ENCODE data around the gene HNRNPL. TPM values are rescaled to one million over a fixed set of nuclear protein-coding genes. Genes with fewer than 3 reads are reported as not detected.
"Not testable (repeated sequence)": the region's sequence is repeated elsewhere in the genome, so short reads cannot be mapped to it uniquely, and the experiment has no call there.

The HNRNPL gene
- total and polyA plus RNA-seq, 2 of the 8 experiments (the other 6 are each of a cell fraction or from before 2014, with no cell fraction given), result 404 to 779 TPM

GRCh38 chr19:38856813-38857212 is 7.0 kb upstream of the HNRNPL start (continued):
- TF ChIP-seq JUN (IDR thresholded peaks at IDR 0.05; ENCODE audit: low read depth, low read length) (no peak), EP300 (IDR thresholded peaks at IDR 0.05; ENCODE audit: borderline replicate concordance in 1 of 2, low read depth in 2 of 2, low read length in 2 of 2) (no peak)

GRCh38 chr19:38855751-38856150 is 6.0 kb upstream of the HNRNPL start:
- H4K91ac ChIP-seq (replicated peaks; ENCODE audit: insufficient read length, low read length); FAIRE-seq: not testable (repeated sequence)

More at GRCh38 chr19:38855751-38856150, 6.0 kb upstream of the HNRNPL start:
- H3K14ac ChIP-seq (ENCODE audit: insufficient read length); H2AK5ac ChIP-seq (ENCODE audit: low read depth, low read length); H3K9ac ChIP-seq (replicated peaks in 1 of 4; ENCODE audit: extremely low read depth in 1 of 4, low read depth in 3 of 4, low read length in 3 of 4); H3K27ac ChIP-seq (ENCODE audit: low read depth, low read length); H3K36me3 ChIP-seq (ENCODE audit: control insufficient read depth in 2 of 4, insufficient read depth in 4 of 4, low read length in 3 of 4); H2BK15ac ChIP-seq (ENCODE audit: low read length); H2BK20ac ChIP-seq (ENCODE audit: low read length); H3K9me3 ChIP-seq (ENCODE audit: insufficient read depth in 2 of 2, low read depth in 1 of 2, low read length in 1 of 2); H3K4me3 ChIP-seq (ENCODE audit: extremely low read depth in 1 of 4, insufficient read depth in 2 of 4, low read depth in 3 of 4, low read length in 4 of 4); H2BK12ac ChIP-seq (ENCODE audit: low read depth, low read length); H3K4me2 ChIP-seq (ENCODE audit: insufficient read depth in 1 of 2, low read depth in 2 of 2, low read length in 2 of 2); H2BK120ac ChIP-seq (replicated peaks; ENCODE audit: low read depth, low read length); H3K23ac ChIP-seq (ENCODE audit: insufficient read length); H3K27me3 ChIP-seq (replicated peaks in 1 of 4; ENCODE audit: control insufficient read depth in 3 of 4, extremely low read depth in 1 of 4, insufficient read depth in 3 of 4, low read length in 3 of 4); H3K4ac ChIP-seq (replicated peaks; ENCODE audit: insufficient read length, low read depth, low read length); H3K56ac ChIP-seq (replicated peaks; ENCODE audit: insufficient read length, low read depth, low read length); H4K5ac ChIP-seq (ENCODE audit: insufficient read length, low read depth, low read length); H4K8ac ChIP-seq (ENCODE audit: extremely low read depth, insufficient read depth, low read length); DNase-seq (ENCODE audit: low read depth in 1 of 2, low spot score in 2 of 2); H3K18ac ChIP-seq (ENCODE audit: extremely low read depth, low read length); H3K79me1 ChIP-seq (ENCODE audit: low read depth, low read length); CTCF ChIA-PET (ENCODE audit: partially characterized antibody); H2AFZ ChIP-seq (ENCODE audit: low read length); POLR2A ChIA-PET (ENCODE audit: partially characterized antibody); H3K79me2 ChIP-seq (ENCODE audit: control insufficient read depth in 1 of 2, insufficient read depth in 2 of 2, low read length in 2 of 2); H2BK5ac ChIP-seq (ENCODE audit: low read depth, low read length); H4K20me1 ChIP-seq (replicated peaks in 1 of 2; ENCODE audit: control insufficient read depth in 1 of 2, insufficient read depth in 2 of 2, low read length in 2 of 2): not testable (repeated sequence)
- Histone ChIP-seq H3K23me2 (ENCODE audit: low read depth, low read length) (peaks cover 11% of the 10 kb centered on the region), H3K4me1 (replicated peaks in 1 of 4; ENCODE audit: control insufficient read depth in 3 of 4, insufficient read depth in 4 of 4, low read length in 3 of 4) (peaks cover 0 to 10% (median 4%) of the 10 kb centered on the region in 4 experiments; a peak in 6 of 7 replicates)
- 91% methylated on average over 12 of the region's 37 CpGs; no CpG with 5 or more reads in 1 of the 2 experiments for WGBS, 2 experiments (ENCODE audit: extremely low coverage in 1 of 2, insufficient coverage in 1 of 2, insufficient read length in 1 of 2, insufficient replicate concordance in 2 of 2, low coverage in 1 of 2, low lambda C conversion rate in 2 of 2, missing lambda C conversion rate in 1 of 2)

Data from H1 (cell line).